H9 (cell line): Measurements from ENCODE around the gene ARID1B. TPM values are rescaled to one million over a fixed set of nuclear protein-coding genes. Genes with fewer than 3 reads are reported as not detected.

Experiments used
- DNase-seq: peaks from one replicate; pipeline ENCODE4 v3.0.0-alpha.2; 2017
- H2AFZ ChIP-seq: one replicate; pipeline ENCODE4 v1.6.1; 2013; ENCODE audit warnings: mild to moderate bottlenecking, low read length, control low read depth, moderate library complexity
- H2AK5ac ChIP-seq: 2 replicates; pipeline ENCODE4 v1.6.1; 2013; ENCODE audit warnings: low read length, control low read depth, mixed read lengths; ENCODE audit not compliant: insufficient read length
- H2BK120ac ChIP-seq: one replicate; pipeline ENCODE4 v1.6.1; 2013; ENCODE audit warnings: low read depth, mild to moderate bottlenecking, low read length, control low read depth, inconsistent platforms; ENCODE audit not compliant: poor library complexity, severe bottlenecking
- H2BK12ac ChIP-seq: 2 replicates; pipeline ENCODE4 v1.6.1; 2013; ENCODE audit warnings: low read length, control low read depth, mixed read lengths, low read depth; ENCODE audit not compliant: insufficient read length
- H2BK15ac ChIP-seq: 2 replicates; pipeline ENCODE4 v1.6.1; 2013; ENCODE audit warnings: low read depth, low read length, control low read depth
- H2BK20ac ChIP-seq: one replicate; pipeline ENCODE4 v1.6.1; 2013; ENCODE audit warnings: low read depth, mild to moderate bottlenecking, low read length, control low read depth, inconsistent platforms; ENCODE audit not compliant: poor library complexity, severe bottlenecking
- H2BK5ac ChIP-seq: 2 replicates; pipeline ENCODE4 v1.6.1; 2013; ENCODE audit warnings: low read length, control low read depth, mixed read lengths; ENCODE audit not compliant: insufficient read length
- H3K14ac ChIP-seq: 2 replicates; pipeline ENCODE4 v1.6.1; 2013; ENCODE audit warnings: low read length, control low read depth; ENCODE audit not compliant: insufficient read depth
- H3K18ac ChIP-seq: 2 replicates; pipeline ENCODE4 v1.6.1; 2013; ENCODE audit warnings: low read depth, mild to moderate bottlenecking, mixed read lengths, low read length, control low read depth; ENCODE audit not compliant: insufficient read length
- H3K23ac ChIP-seq: 2 replicates; pipeline ENCODE4 v1.6.1; 2013; ENCODE audit warnings: low read length, control low read depth, mixed read lengths, low read depth; ENCODE audit not compliant: insufficient read length
- H3K23me2 ChIP-seq: 2 replicates; pipeline ENCODE4 v1.6.1; 2013; ENCODE audit warnings: low read depth, mild to moderate bottlenecking, mixed read lengths, low read length, control low read depth; ENCODE audit not compliant: insufficient read length, poor library complexity, severe bottlenecking
- H3K27ac ChIP-seq: 2 replicates; pipeline ENCODE4 v1.5.1; 2013; ENCODE audit warnings: low read length, control low read depth, mixed read lengths, low read depth; ENCODE audit not compliant: insufficient read length
- H3K27me3 ChIP-seq: 2 replicates; pipeline ENCODE4 v1.6.1; 2013; ENCODE audit warnings: low read length, control low read depth, inconsistent platforms; ENCODE audit not compliant: insufficient read depth
- H3K4ac ChIP-seq: 2 replicates; pipeline ENCODE4 v1.6.1; 2013; ENCODE audit warnings: low read depth, mild to moderate bottlenecking, control low read depth, inconsistent platforms, low read length, moderate library complexity
- H3K4me1 ChIP-seq: 2 replicates; pipeline ENCODE4 v1.6.1; 2013; ENCODE audit warnings: low read length, control low read depth, inconsistent platforms; ENCODE audit not compliant: insufficient read depth
- H3K4me2 ChIP-seq: 2 replicates; pipeline ENCODE4 v1.6.1; 2013; ENCODE audit warnings: low read length, control low read depth, mixed read lengths; ENCODE audit not compliant: insufficient read length, insufficient read depth
- H3K56ac ChIP-seq: 2 replicates; pipeline ENCODE4 v1.6.1; 2013; ENCODE audit warnings: low read depth, mild to moderate bottlenecking, mixed read lengths, low read length, control low read depth; ENCODE audit not compliant: insufficient read length
- H3K79me1 ChIP-seq: 2 replicates; pipeline ENCODE4 v1.6.1; 2013; ENCODE audit warnings: low read depth, mild to moderate bottlenecking, moderate library complexity, low read length, control low read depth, inconsistent platforms; ENCODE audit not compliant: insufficient read depth, poor library complexity, severe bottlenecking
- H3K79me2 ChIP-seq: 2 replicates; pipeline ENCODE4 v1.6.1; 2013; ENCODE audit warnings: low read length, control low read depth, inconsistent platforms; ENCODE audit not compliant: insufficient read depth
- H3K9ac ChIP-seq: 2 replicates; pipeline ENCODE4 v1.6.1; 2013; ENCODE audit warnings: low read length, control low read depth, mixed read lengths; ENCODE audit not compliant: insufficient read length; ENCODE audit errors: extremely low read depth
- H3K9me3 ChIP-seq: one replicate; pipeline ENCODE4 v1.6.1; 2013; ENCODE audit warnings: low read depth, low read length, inconsistent platforms; ENCODE audit not compliant: control insufficient read depth
- H3T11ph ChIP-seq: one replicate; pipeline ENCODE4 v1.6.1; 2013; ENCODE audit warnings: mild to moderate bottlenecking, low read length, control low read depth, inconsistent platforms
- H4K20me1 ChIP-seq: one replicate; pipeline ENCODE4 v1.6.1; 2013; ENCODE audit not compliant: control insufficient read depth, insufficient read length, insufficient read depth
- H4K5ac ChIP-seq: 2 replicates; pipeline ENCODE4 v1.6.1; 2013; ENCODE audit warnings: low read depth, mild to moderate bottlenecking, mixed read lengths, low read length, control low read depth; ENCODE audit not compliant: insufficient read length
- H4K8ac ChIP-seq: replicated peaks from 2 replicates; pipeline ENCODE4 v1.6.1; 2013; ENCODE audit warnings: low read length, control low read depth, mixed read lengths, low read depth; ENCODE audit not compliant: insufficient read length
- H4K91ac ChIP-seq: 2 replicates; pipeline ENCODE4 v1.6.1; 2013; ENCODE audit warnings: low read depth, mild to moderate bottlenecking, moderate library complexity, mixed read lengths, low read length, control low read depth; ENCODE audit not compliant: insufficient read length
- H3K27ac Mint-ChIP-seq, 3 experiments: 2 replicates in 2 of 3; 3 replicates in 1 of 3; pipeline ENCODE4 v1.8.0; 2020 to 2021; ENCODE audit warnings: mixed read lengths in 3 of 3, mild to moderate bottlenecking in 1 of 3, moderate library complexity in 1 of 3
- H3K27me3 Mint-ChIP-seq: 2 replicates; pipeline ENCODE4 v1.8.0; 2021; ENCODE audit warnings: low read depth, mild to moderate bottlenecking, moderate library complexity, mixed read lengths
- H3K36me3 Mint-ChIP-seq, 3 experiments: 2 replicates in 2 of 3; 3 replicates in 1 of 3; pipeline ENCODE4 v1.8.0; 2020 to 2021; ENCODE audit warnings: low read depth in 3 of 3, mixed read lengths in 3 of 3; ENCODE audit not compliant: insufficient read depth in 1 of 3
- H3K4me1 Mint-ChIP-seq, 2 experiments: 2 replicates each; pipeline ENCODE4 v1.8.0; 2020; ENCODE audit warnings: mixed read lengths in 2 of 2
- H3K4me3 Mint-ChIP-seq, 2 experiments: 2 replicates in 1 of 2; 3 replicates in 1 of 2; pipeline ENCODE4 v1.8.0; 2020 to 2021; ENCODE audit warnings: mild to moderate bottlenecking in 2 of 2, mixed read lengths in 2 of 2, moderate library complexity in 1 of 2
- H3K9me3 Mint-ChIP-seq, 2 experiments: 2 replicates in 1 of 2; 3 replicates in 1 of 2; pipeline ENCODE4 v1.8.0; 2020; ENCODE audit warnings: mild to moderate bottlenecking in 2 of 2, mixed read lengths in 2 of 2, moderate library complexity in 1 of 2
- WGBS: extraction: QIAGEN DNeasy Blood & Tissue Kit; methylation state at CpG from one replicate; pipeline ENCODE4 v1.1.7; 2013; ENCODE audit warnings: missing lambda C conversion rate, low lambda C conversion rate, mixed read lengths; ENCODE audit not compliant: insufficient read length; ENCODE audit errors: extremely low coverage; 5-methylcytosine and 5-hydroxymethylcytosine counted together
- total RNA-seq: library from RNA; stranded (reverse); gene quantifications from 2 replicates; pipeline ENCODE4 v1.2.1, GENCODE V29; 2021
- TF ChIP-seq, protein P1 (sequence below): fragments of 200-600 bp; sonication (generic); conservative IDR thresholded peaks from 3 replicates; pipeline ENCODE4 v1.8.0; 2021; ENCODE audit warnings: antibody characterized with exemption, mild to moderate bottlenecking

The ARID1B gene
- total RNA-seq, 1 experiment from 2014 or later: 88.2 TPM

DNA sequence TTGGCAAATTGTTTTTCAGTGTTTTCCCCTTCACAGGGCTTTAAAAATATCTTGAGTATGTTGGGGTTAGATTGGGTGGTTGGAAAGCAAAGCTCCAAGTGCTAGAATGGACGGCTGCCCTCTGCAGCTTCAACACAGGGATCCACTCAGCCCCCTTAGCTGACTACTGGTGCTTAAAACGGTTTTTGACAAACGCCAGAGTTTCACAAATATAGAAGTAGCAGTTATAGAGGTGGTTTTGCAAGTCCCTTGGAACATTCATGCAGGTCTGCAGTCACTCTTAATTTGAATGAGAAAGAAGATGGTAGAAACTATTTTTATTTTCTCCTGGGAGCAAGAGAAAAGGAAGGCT is 175.9 kb downstream of the ARID1B start:
- Histone ChIP-seq H2BK120ac (no peak overlapping the region), H3K79me1 (peaks cover 2% of the 10 kb centered on the region), H2BK5ac (no peak overlapping the region), H2BK20ac (no peak overlapping the region), H3K27ac (no peak overlapping the region), H3K27me3 (no peaks in the 10 kb centered on the region), H2AK5ac (no peak overlapping the region), H4K8ac (no peak overlapping the region), H2AFZ (no peak overlapping the region), H4K91ac (no peak overlapping the region), H4K20me1 (no peaks in the 10 kb centered on the region), H3K9ac (no peak overlapping the region), H3K4ac (no peak overlapping the region), H3K23ac (no peak overlapping the region), H3K23me2 (no peaks in the 10 kb centered on the region), H2BK12ac (no peak overlapping the region), H2BK15ac (no peak overlapping the region), H3K9me3 (no peaks in the 10 kb centered on the region), H3T11ph (no peak overlapping the region), H3K4me1 (peaks cover 15% of the 10 kb centered on the region; the same call in 1 of the 2 replicates), H3K18ac (no peak overlapping the region), H4K5ac (no peak overlapping the region), H3K79me2 (peaks cover 16% of the 10 kb centered on the region; the same call in 1 of the 2 replicates), H3K4me2 (no peak overlapping the region), H3K14ac (no peak overlapping the region), H3K56ac (no peak overlapping the region)
- peaks cover 40% of the 10 kb centered on the region in 2 experiments for H3K4me1 Mint-ChIP-seq
- no peak overlapping the region for H3K4me3 Mint-ChIP-seq
- H3K27me3 Mint-ChIP-seq: no peaks in the 10 kb centered on the region
- no peak for DNase-seq
- peak overlapping the region; percentile 24 to 90 (median 81); a peak in 4 of 7 replicates for H3K27ac Mint-ChIP-seq
- no peaks in the 10 kb centered on the region for H3K9me3 Mint-ChIP-seq
- TF ChIP-seq, protein P1, sequence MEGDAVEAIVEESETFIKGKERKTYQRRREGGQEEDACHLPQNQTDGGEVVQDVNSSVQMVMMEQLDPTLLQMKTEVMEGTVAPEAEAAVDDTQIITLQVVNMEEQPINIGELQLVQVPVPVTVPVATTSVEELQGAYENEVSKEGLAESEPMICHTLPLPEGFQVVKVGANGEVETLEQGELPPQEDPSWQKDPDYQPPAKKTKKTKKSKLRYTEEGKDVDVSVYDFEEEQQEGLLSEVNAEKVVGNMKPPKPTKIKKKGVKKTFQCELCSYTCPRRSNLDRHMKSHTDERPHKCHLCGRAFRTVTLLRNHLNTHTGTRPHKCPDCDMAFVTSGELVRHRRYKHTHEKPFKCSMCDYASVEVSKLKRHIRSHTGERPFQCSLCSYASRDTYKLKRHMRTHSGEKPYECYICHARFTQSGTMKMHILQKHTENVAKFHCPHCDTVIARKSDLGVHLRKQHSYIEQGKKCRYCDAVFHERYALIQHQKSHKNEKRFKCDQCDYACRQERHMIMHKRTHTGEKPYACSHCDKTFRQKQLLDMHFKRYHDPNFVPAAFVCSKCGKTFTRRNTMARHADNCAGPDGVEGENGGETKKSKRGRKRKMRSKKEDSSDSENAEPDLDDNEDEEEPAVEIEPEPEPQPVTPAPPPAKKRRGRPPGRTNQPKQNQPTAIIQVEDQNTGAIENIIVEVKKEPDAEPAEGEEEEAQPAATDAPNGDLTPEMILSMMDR: no peak
- WGBS: no CpG with 5 or more reads among the region's 3 CpGs
- H3K36me3 Mint-ChIP-seq: no peaks in the 10 kb centered on the region; a peak in 1 of 7 replicates
